MM.1S (cell line): ENCODE measurements around the gene GDPD5.

Source experiments
- EZH2 ChIP-seq: fragments of 300-600 bp; sonication (generic); optimal IDR thresholded peaks from 2 replicates; pipeline ENCODE3; 2017; ENCODE audit warnings: low read depth, mild to moderate bottlenecking, antibody characterized with exemption, low read length, mixed read lengths
- TF ChIP-seq, protein P1 (sequence below): fragments of 300-600 bp; sonication (generic); IDR thresholded peaks from 2 replicates; pipeline ENCODE4 v1.5.1; 2016; ENCODE audit warnings: antibody characterized with exemption, low read length, mixed read lengths

GRCh38 chr11:75549370-75549958 lies 23.7 kb upstream of the GDPD5 start:
- TF ChIP-seq EZH2, result no peak
- TF ChIP-seq, protein P1, sequence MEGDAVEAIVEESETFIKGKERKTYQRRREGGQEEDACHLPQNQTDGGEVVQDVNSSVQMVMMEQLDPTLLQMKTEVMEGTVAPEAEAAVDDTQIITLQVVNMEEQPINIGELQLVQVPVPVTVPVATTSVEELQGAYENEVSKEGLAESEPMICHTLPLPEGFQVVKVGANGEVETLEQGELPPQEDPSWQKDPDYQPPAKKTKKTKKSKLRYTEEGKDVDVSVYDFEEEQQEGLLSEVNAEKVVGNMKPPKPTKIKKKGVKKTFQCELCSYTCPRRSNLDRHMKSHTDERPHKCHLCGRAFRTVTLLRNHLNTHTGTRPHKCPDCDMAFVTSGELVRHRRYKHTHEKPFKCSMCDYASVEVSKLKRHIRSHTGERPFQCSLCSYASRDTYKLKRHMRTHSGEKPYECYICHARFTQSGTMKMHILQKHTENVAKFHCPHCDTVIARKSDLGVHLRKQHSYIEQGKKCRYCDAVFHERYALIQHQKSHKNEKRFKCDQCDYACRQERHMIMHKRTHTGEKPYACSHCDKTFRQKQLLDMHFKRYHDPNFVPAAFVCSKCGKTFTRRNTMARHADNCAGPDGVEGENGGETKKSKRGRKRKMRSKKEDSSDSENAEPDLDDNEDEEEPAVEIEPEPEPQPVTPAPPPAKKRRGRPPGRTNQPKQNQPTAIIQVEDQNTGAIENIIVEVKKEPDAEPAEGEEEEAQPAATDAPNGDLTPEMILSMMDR, result no peak
